SK-N-SH treated with all-trans-retinoic acid at 6 μM for 48 hours (cell line): ENCODE measurements around the gene SNX27.

Source experiments
- ATAC-seq: fragments of 200-7000 bp; cut with Tn5 transposase; 3 replicates; pipeline ENCODE4 v1.9.1; 2020; ENCODE audit warnings: mild to moderate bottlenecking, moderate library complexity
- ARNTL ChIP-seq: fragments of 450-650 bp; formaldehyde crosslinking; IDR thresholded peaks from 2 replicates; pipeline ENCODE4 v1.5.0; 2020; ENCODE audit warnings: low read depth, mild to moderate bottlenecking, moderate library complexity, borderline replicate concordance
- BACH2 ChIP-seq: fragments of 250-450 bp; sonication (Bioruptor Pico); IDR thresholded peaks from 2 replicates; pipeline ENCODE4 v1.9.0; 2021; ENCODE audit warnings: mild to moderate bottlenecking, borderline replicate concordance
- CREB5 ChIP-seq: fragments of 250-450 bp; sonication (Bioruptor Pico); IDR thresholded peaks from 2 replicates; pipeline ENCODE4 v1.5.1; 2020; ENCODE audit warnings: low read depth, mild to moderate bottlenecking, moderate library complexity
- CSRNP3 ChIP-seq: fragments of 250-450 bp; sonication (Bioruptor Pico); IDR thresholded peaks from 2 replicates; pipeline ENCODE4 v1.5.1; 2021; ENCODE audit warnings: mild to moderate bottlenecking, moderate library complexity
- ESRRG ChIP-seq: fragments of 250-450 bp; sonication (Bioruptor Pico); IDR thresholded peaks from 2 replicates; pipeline ENCODE4 v1.6.1; 2021; ENCODE audit warnings: mild to moderate bottlenecking
- GLIS3 ChIP-seq: fragments of 250-450 bp; sonication (Bioruptor Pico); IDR thresholded peaks from 2 replicates; pipeline ENCODE4 v1.5.0; 2020; ENCODE audit warnings: mild to moderate bottlenecking, moderate library complexity
- ISL1 ChIP-seq: fragments of 250-450 bp; sonication (Bioruptor Pico); IDR thresholded peaks from 2 replicates; pipeline ENCODE4 v2.1.2; 2022; ENCODE audit warnings: mild to moderate bottlenecking, moderate library complexity
- PATZ1 ChIP-seq: fragments of 250-450 bp; sonication (Bioruptor Pico); IDR thresholded peaks from 2 replicates; pipeline ENCODE4 v1.8.0; 2020; ENCODE audit warnings: mild to moderate bottlenecking, moderate library complexity, borderline replicate concordance
- POU6F1 ChIP-seq: fragments of 250-450 bp; sonication (Bioruptor Pico); IDR thresholded peaks from 2 replicates; pipeline ENCODE4 v1.8.0; 2021; ENCODE audit warnings: low read depth, mild to moderate bottlenecking, moderate library complexity, borderline replicate concordance
- PPARA ChIP-seq: fragments of 250-450 bp; sonication (Bioruptor Pico); IDR thresholded peaks from 2 replicates; pipeline ENCODE4 v1.5.0; 2020; ENCODE audit warnings: mild to moderate bottlenecking, borderline replicate concordance
- RARB ChIP-seq: fragments of 250-450 bp; sonication (Bioruptor Pico); IDR thresholded peaks from 2 replicates; pipeline ENCODE4 v1.8.0; 2021; ENCODE audit warnings: mild to moderate bottlenecking, moderate library complexity
- TCF4 ChIP-seq: fragments of 250-450 bp; sonication (Bioruptor Pico); IDR thresholded peaks from 2 replicates; pipeline ENCODE4 v1.8.0; 2021; ENCODE audit warnings: mild to moderate bottlenecking, moderate library complexity, borderline replicate concordance
- TOX ChIP-seq: fragments of 250-450 bp; sonication (Bioruptor Pico); IDR thresholded peaks from 2 replicates; pipeline ENCODE4 v1.8.0; 2021; ENCODE audit warnings: mild to moderate bottlenecking, moderate library complexity, borderline replicate concordance
- TSHZ2 ChIP-seq: fragments of 250-450 bp; sonication (Bioruptor Pico); IDR thresholded peaks from 2 replicates; pipeline ENCODE4 v1.5.0; 2020; ENCODE audit warnings: mild to moderate bottlenecking, moderate library complexity
- ZC3H10 ChIP-seq: fragments of 250-450 bp; sonication (Bioruptor Pico); IDR thresholded peaks from 2 replicates; pipeline ENCODE4 v1.5.1; 2021; ENCODE audit warnings: mild to moderate bottlenecking, moderate library complexity
- ZFP3 ChIP-seq: fragments of 250-450 bp; sonication (Bioruptor Pico); IDR thresholded peaks from 2 replicates; pipeline ENCODE4 v1.5.0; 2020; ENCODE audit warnings: mild to moderate bottlenecking, moderate library complexity
- ZFP30 ChIP-seq: fragments of 450-650 bp; formaldehyde crosslinking; IDR thresholded peaks from 2 replicates; pipeline ENCODE4 v1.5.0; 2022; ENCODE audit warnings: mild to moderate bottlenecking, moderate library complexity
- ZNF565 ChIP-seq: fragments of 450-650 bp; formaldehyde crosslinking; conservative IDR thresholded peaks from 2 replicates; pipeline ENCODE4 v1.5.0; 2020; ENCODE audit warnings: low read depth, mild to moderate bottlenecking, moderate library complexity
- ZNF70 ChIP-seq: fragments of 450-650 bp; formaldehyde crosslinking; IDR thresholded peaks from 2 replicates; pipeline ENCODE4 v1.5.0; 2020; ENCODE audit warnings: mild to moderate bottlenecking, moderate library complexity
- ZNF8 ChIP-seq: fragments of 450-650 bp; formaldehyde crosslinking; IDR thresholded peaks from 2 replicates; pipeline ENCODE4 v1.5.0; 2020; ENCODE audit warnings: mild to moderate bottlenecking, moderate library complexity

Gene SNX27

GRCh38 chr1:151708891-151709290 is 97.0 kb downstream of the SNX27 start:
- no peak for ATAC-seq
- TF ChIP-seq CREB5 (CRISPR knock-in tag) (no peak), POU6F1 (CRISPR knock-in tag) (no peak), BACH2 (no peak), ZFP3 (CRISPR knock-in tag) (no peak), TSHZ2 (CRISPR knock-in tag) (no peak)

GRCh38 chr1:151710187-151710840 is 98.5 kb downstream of the SNX27 start:
- TF ChIP-seq PATZ1 (CRISPR knock-in tag) (no peak), ISL1 (CRISPR knock-in tag) (no peak), ZC3H10 (no peak), CSRNP3 (CRISPR knock-in tag) (no peak), TCF4 (CRISPR knock-in tag) (no peak), RARB (CRISPR knock-in tag) (no peak), ARNTL (no peak), ZFP30 (CRISPR knock-in tag) (no peak), PPARA (CRISPR knock-in tag) (no peak)
- peak; percentile 43 for ATAC-seq

GRCh38 chr1:151711044-151711800 is 99.4 kb downstream of the SNX27 start:
- no peak for ATAC-seq
- TF ChIP-seq CREB5 (CRISPR knock-in tag), result no peak
- TF ChIP-seq GLIS3, result no peak
- TF ChIP-seq POU6F1 (CRISPR knock-in tag), result no peak
- TF ChIP-seq ZNF8 (CRISPR knock-in tag), result no peak
- TF ChIP-seq ZC3H10, result no peak
- no peak for TF ChIP-seq ZNF70 (CRISPR knock-in tag)
- no peak for TF ChIP-seq ZFP3 (CRISPR knock-in tag)
- TF ChIP-seq PATZ1 (CRISPR knock-in tag), result no peak
- no peak for TF ChIP-seq ZFP30 (CRISPR knock-in tag)
- TF ChIP-seq RARB (CRISPR knock-in tag), result no peak
- no peak for TF ChIP-seq CSRNP3 (CRISPR knock-in tag)
- TF ChIP-seq ESRRG, result no peak
- no peak for TF ChIP-seq ZNF565
- no peak for TF ChIP-seq TOX (CRISPR knock-in tag)
